ENCODE measurements around the gene PARD3.

The PARD3 gene

DNA sequence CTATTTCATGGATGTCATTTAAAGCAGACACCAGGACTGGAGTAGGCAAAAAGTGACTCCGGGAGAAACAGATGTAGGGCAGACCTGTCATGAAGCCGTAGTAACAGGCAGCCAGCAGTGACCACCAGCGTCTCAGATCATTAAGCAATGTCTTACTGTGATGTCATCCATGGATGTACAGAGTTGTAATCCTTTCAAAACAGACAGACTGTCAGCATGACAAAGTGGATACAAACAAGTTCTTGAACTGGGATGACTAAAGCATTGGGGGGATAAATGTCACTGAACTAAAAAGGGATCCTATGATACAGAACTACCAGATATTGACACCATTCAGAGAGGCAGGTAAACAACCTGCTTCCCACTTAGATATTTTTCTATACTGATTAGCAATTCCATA lies 675.5 kb downstream of the PARD3 start:
- DNase-seq = no peak

DNA sequence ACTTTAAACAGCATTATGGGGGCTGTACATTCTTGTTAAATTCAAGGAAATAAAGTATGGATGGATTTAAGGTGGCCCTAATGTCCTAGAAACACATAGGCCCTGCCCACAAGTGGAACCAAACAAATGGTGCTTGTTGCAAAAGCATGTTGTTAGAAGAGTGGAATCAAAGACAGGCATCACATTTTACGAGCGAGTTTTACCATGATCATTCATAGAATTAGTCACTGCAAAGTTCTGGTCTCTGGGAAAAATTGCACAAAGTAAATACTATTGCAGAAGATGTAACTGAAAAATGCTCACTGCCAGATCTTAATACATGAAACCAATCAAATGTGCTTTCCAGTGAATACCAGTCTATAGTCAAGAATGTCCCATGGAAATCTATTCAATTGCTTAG lies 677.1 kb downstream of the PARD3 start:
- no peak for DNase-seq

DNA sequence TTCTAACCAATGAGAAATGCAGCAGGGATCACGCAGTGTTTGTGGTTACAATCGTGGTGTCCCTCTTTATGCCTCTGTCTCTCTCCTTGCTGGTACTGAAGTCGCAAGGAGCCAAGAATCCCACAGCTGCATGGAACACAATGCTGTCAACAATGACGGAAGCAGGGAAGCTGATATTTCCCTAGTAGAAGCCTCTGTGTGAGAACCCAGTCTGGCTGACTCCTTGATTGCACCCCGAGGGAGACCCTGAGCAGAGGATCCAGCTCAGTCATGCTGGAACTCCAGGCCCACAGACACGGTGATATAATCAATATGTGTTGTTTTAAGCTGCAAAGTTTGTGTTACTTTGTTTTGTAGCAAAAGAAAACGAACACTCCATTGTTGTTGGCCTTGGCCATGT lies 677.9 kb downstream of the PARD3 start:
- DNase-seq = no peak

DNA sequence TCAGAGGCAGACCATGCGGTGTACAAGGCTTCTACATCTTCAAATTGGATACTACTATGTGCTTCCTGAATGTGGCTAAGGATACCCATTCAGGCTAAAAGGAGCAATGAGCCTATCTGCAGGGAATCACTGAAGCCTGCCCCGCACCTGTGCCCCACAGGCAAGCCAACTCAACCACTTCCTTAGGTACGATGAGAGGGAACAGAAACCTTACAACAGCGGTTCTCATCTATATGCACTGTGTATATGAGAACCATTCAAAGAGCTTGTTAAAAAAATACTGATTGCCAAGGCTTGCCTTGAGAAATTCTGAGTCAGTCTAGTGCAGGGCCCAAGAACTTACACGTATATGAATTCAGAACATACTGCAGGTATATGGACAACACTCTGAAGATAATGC lies 679.6 kb downstream of the PARD3 start:
- no peak for DNase-seq

DNA sequence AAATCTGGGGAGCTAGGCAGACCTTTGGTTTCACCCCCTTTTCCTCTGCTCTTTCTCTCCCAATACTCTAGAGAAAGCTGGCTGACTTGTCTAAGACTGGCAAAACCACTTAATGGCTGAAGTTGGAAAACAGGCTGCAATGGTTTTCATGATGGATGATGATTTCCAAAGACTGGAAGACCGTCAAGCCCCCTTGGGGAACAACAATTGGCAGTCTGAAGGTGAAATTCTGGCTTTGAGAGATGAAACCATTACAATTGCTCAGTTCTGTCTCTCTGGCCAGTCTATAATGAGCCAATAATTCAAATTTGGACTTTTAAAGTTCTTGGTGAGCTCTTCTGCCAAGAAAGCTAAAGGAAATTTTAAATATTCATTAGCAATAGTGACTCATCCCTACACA lies 680.5 kb downstream of the PARD3 start:
- DNase-seq = no peak

DNA sequence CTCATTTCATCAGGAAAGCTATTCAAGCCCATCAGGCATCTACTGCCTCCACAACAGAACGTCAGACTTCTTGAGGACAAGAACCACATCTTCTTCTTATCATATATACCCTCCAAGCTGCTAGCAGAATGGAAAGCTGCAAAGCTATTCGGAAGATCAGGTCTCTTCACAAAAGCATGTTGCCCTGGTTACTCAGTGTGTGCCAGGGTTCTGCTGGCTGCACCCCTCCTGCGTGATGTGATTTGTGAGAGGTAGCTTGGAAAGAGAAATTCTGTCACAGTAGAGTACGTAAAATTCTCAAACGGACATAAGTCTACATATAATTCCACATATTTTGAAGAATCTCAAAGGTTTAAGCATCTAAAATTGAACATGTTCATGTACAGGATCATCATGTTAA lies 681.7 kb downstream of the PARD3 start:
- no peak for DNase-seq

DNA sequence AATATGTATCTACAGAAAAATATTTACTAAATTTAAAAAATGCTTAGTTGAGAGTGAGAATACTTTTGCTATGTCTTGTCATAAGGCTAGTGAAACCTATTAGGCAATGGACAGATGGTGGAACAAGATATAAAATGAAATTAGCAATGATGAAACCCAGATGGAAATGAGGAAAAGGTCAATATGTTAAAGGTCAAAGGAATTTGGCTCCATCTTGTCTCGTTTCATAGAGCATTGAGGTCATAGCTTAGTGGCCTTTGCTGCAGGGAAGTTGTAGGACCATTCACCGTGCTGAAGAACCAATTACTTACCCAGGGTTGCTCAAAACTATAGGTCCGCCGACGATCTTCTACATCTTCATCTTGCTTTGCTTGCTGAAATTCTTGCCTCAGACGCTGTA lies 683.9 kb downstream of the PARD3 start:
- no peak for DNase-seq

DNA sequence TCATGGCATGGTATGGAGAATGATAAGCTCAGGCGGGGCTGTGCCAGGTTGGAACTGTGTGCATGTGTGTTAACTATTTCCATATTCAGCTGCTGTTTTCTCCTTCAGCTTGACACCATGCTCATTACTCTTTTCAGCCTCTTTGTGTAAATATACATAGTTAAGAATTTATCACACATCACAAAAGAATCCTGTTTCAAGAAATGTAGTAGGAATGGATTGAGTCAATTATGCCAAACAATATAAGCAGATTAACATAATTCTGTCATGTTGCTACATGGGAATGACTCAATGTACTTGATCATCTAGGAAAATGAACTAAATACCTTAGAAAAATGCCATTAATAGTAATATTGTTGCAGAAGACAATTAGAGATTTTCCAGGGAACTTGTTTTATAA lies 687.4 kb downstream of the PARD3 start:
- no peak for DNase-seq

DNA sequence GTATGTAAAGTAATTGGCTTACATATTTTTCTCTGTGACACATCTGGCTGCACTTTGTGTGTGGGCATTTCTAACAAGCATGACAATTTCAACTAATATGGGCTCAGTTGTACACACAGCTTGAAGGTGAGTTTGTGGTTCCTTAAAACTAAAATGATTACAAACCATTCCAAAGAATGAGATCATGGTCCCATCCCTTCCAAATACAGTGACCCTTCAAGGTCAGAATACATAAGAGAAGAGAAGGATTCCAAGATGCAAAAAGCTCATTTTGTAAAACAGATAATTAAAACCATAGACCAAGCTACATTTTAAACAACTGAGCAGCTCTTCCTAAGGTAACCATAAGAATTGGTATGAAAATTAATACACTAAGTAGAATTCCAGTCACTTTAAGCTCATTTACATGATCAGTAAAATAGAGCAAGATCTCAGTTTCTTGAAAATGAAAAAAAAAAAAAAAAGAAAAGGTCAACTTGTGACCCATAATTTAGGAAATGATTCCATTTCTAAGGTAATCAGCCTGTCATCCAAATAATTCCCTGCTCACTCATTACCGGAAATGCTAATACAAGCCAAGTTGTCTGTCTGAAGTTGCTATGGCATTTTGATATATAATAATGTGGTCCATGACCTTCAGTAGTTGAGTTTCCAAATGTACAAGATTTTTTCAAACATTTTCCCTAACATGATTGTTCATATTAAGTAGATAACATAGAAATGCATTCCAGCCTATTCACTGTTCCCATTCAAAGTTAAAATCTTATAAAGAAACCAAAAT lies 688.5 kb downstream of the PARD3 start:
- DNase-seq = no peak

DNA sequence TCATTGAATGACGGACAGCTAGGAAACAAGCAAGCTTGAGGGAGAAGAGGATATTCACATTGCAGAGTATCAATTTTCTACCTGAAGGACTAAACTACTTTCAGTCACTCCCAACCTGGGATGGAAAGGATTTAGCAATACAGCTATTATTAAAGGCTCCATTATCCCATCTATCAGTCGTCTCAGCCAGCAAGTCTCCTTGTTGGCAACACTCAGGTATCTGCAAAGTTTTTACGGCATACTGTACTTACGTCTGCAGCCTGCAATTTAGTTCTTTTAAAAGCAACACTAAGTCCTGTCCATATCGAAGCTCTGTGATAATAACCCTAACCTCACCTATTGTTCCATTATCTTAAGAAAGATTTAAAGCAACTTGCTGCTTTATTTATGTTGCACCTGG lies 689.4 kb downstream of the PARD3 start:
- DNase-seq = no peak

DNA sequence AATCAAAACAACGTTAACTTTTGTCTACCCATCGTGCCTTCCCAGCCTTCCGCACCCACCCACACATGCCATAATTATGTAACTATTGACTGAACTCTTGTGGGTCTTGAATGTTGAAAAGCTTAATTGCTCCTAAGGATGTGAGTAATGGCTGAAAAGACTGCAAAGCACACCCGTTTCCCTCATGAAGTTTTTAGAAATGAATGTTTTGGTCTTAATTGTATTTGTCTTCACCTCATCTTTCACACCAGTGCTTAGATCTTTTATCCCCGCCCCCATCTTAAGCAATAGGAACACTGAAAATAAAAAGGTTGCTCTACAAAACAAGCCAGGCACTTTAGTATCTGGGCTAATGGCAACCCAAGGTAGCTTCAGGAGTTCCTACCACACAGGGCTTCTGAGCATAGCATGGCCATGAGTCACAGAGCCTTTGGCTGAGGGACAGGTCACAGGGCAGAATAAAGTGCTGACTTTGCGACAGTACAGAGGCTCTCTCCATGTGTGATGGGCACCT lies 690.5 kb downstream of the PARD3 start:
- no peak for DNase-seq

DNA sequence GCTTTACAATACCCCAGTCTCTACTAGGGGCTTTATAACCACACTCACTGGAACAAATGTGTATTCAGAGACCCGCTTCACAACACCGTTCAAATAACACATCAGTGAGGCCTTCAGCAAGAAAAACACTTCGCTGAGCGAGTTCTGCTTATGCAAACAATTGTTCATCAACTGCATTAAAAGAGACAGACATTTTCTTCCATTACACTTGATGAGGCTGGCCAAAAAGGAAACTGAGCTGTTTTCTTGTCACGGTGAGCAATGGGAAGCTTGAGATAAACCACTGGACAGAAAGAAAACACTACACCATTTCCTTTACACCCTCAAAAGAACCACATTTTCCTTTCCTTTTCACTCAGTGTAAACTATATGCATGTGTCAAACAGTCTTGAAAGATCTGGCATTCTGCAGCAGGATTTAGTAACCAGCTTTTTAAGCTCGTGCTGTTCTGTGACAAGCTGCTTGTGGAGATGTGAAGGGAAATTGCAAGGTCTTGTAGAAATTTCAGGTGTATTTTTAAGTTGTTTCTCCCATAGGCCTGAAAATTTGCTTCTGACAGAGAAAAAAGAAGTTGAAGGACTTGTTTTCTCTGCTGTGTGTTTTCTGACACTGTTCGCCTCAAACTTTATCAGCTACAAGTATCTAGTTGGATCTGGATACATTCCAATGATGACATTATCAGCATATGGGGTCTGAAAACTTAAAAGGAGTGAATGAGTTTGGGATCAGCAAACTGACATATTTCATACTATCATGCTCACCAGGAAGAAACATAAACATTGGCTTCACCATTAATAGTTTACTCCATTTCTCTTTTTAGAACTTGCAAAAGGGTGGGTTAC lies 693.1 kb downstream of the PARD3 start:
- no peak for DNase-seq

DNA sequence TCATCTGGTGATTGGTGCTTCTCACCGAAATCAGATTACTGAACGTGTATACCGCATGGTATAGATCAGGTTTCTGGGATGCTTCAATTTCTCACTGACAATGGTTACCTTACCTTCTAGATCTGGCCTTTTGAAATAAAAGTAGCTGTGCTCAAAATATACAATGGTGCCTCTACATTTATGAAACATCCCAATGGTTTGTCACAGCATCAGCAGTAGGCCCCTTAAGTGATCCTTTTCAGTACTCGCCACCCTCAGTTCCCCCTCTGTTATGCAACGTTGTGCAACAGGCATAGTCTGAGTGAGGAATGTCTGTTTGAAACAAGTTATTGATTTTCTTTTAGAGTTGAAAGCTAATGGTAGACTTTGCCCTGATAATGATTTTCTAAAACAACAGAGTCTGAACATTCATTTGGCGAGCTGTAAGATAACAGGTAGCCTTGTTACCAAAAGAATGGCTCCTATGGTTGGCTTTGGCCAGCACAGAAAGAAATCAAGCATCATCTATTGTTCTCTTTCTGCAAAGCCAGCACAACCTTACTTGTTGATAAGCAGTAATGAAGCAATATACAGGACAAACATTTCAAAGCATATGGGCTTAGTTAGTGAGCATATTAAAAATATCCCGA lies 693.9 kb downstream of the PARD3 start:
- no peak for DNase-seq

DNA sequence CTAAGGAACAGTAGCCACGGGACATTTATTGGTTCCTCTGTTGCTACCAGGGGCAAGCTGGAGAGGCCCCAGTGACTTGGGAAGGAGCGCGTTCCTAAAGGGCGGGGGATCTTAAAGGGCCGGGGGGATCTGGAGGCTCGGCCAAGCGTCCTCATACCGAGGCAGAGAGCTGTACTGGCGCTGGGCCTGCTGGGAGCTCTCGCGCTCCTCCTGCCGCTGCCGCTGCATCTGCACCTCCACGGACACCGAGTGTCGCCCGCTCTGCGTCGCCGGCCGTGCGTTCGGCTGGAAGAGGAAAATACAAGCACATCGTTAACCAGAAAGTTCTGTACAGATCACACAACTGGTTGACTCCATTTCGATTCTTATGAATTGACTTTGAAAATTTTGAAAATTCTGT lies 695.6 kb downstream of the PARD3 start:
- DNase-seq = no peak

DNA sequence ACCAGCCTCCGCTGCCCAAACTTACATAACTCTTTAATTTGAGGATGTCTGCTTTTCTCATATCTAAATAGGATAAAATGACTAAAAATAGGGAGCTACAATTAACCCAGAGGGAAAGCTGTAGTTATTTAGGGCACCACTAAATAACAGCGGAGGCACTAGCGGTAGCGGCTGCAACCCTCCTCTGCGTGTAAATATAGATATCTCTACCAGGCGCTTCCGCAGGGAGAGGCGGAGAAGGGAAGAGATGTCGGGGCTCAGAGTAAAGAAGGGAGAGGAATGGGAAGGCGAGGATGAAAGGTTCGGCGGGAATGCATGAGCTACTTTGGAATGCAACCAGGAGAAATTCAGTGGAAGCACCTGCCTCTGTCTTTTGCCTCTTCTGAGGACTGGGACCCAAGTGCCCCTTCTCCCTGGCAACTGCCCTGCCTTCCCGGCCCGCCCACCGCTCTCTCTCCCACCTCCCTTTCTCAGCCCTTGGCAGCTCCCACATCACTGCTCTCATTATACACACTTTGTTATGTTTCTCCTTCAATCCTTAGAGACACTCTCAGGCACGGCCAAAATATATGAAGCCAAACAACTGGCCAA lies 698.3 kb downstream of the PARD3 start:
- DNase-seq = no peak

DNA sequence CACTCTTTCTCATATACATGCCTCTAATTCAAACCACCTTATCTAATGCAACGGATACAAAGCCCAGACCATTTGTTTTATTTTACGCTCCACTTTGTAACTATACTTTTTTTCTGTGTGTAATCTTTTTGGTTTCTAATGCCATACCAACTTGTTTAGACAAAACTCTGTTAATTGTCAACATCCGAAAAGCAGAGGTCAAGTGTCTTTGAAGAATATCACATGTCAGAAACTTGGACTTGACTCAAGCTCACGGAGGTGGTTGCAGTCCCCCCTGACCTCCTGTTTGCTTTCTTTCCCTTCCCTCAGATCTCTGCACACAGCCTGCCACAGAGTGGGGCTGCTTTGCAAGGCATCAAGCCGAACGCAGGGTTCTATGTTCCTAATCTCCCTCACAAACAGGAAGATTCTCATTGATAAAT lies 698.9 kb downstream of the PARD3 start:
- DNase-seq = no peak

DNA sequence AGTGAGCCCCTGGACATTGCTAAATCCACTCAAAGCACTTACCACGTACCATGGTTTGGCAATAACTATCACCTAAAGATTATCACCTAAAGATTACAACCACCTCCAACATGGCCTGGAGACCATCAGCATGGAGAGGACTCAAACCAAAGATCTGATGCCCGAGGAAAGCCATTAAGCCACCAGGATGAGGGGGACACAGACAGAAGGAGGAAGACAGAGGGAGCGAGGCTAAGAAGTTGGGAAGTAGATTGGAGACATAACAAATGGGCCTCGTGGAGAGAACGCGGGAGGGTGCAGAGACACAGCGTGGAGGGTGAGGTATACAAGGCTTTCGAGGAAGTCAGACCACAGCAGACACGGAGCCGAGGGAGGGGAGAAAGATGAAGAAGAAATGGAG lies 700.2 kb downstream of the PARD3 start:
- DNase-seq = no peak

DNA sequence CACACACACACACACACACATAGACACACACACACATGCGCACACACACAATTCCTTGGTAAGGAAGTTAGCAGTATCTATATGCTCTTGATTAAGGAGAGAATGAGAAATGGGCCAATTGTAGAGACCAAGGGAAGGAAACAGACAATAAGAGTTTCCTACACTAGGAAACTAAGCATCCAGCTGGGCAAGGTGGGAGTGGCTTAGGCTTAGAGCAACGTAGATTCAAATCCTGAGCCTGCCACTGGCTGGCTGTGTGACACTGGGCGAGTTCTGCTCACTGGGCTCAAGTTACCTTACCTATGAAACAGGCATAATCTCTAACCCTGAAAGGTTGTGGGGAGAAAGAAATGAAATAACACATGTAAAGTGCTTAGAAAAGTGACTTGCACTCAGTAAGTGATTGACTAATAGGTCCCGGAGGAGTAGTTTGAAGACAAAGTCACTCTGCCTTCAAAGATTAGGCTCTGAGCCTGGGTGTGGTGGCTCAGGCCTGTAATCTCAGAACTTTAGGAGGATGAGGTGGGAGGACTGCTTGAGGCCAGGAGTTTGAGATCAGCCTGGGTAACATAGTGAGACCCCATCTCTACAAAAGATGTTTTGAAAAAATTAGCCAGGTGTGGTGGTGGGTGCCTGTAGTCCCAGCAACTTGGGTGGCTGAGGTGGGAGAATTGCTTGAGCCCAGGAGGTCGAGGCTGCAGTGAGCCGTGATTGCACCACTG lies 701.4 kb downstream of the PARD3 start:
- DNase-seq = no peak

DNA sequence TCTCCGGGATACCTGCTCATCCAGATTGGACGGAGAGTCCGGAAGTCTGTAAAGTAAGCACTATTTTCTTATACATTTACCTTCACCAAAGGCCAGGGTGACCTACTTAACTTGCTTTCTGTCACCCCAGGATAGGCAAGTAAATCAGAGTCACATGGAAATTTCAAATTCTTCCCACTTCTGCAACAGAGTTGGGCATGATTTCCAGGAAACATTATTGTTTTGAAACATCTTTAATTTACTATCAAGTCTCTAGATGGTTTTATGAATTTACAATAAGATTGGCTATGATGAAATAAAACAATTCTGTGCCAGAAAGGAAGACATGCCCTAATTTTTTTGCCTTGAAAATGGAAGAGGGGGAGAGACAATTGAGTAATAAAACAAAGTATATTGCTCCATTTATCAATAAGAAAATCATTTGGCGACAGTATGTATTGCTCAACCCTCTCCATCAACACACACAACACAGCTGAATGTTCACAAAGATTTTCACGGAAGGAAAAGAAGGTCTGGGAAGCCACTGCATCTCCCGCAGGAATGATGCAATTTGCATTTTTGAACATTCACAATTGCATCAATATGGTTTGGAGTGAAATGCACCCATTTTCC lies 702.8 kb downstream of the PARD3 start:
- no peak for DNase-seq

DNA sequence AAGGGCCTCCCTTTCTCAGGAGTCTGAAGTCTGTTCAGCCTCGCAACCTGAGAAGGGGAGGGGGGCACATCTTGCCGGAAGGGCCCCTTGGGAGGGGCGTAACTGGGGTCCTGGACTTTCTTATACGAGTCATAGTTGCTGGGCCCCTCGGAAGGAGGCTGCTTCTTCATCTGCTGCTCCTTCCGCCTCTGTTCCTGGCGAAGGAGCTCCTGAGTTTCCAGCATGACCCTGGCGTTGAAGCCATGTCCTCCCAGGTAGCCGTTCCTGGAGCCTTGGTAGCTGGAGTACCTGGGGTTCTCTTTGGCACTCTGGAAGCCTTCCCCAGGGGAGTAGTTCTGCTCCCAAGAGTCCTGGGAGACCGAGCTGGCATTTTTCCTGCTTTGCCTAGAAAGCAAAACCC lies 703.9 kb downstream of the PARD3 start:
- no peak for DNase-seq

DNA sequence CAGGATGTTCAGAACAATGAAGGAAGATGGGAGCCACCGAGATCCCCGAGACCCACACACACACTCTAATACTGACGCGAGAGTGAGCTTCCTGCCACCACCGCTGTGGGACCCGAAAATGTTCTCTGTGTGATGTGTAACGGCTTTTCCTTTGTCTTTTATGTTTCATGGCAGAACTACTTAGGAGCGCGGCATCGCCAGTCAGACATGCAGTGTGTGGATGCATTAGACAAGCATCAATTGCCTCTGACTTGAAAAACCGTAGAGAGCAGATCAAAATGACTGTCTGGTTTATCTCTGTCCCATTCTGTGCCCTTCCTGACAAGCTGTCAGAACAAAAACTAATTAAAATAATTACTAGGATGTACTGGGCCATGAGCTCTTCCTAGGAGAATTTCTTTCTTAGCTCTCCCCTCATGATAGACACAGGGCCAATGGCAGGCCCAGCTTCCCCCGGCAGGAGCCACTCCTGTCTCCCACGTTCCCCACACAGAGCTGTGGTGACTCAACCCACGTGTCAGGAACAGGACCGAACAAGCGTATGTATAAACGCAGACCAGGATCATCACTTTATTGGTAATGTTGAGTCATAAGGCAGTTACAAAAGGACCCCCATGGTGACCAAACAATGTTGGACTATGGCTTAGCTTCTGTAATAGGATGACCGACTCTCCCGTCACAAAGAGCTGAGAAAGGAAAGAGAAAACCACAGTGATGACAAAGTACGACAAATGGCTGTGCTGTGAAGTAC lies 705.0 kb downstream of the PARD3 start:
- DNase-seq = no peak

Data from activated CD8-positive, alpha-beta memory T cell treated with anti-CD3 and anti-CD28 coated beads for 24 hours (primary cell).